CD4-positive, alpha-beta T cell (primary cell): Measurements from ENCODE around the gene PRPF19. TPM values are rescaled to one million over a fixed set of nuclear protein-coding genes. Genes with fewer than 3 reads are reported as not detected.

ENCODE experiments used
- ATAC-seq: fragments of 200-7000 bp; cut with Tn5 transposase; one replicate; pipeline ENCODE4 v1.10.0; 2022; ENCODE audit warnings: mild to moderate bottlenecking; ENCODE audit not compliant: poor library complexity
- CTCF ChIA-PET: fragments of 350-600 bp; sonication (Branson Sonifier 250); formaldehyde crosslinking; loops from one replicate; lab custom pipeline; 2021; ENCODE audit warnings: antibody characterized with exemption, inconsistent platforms; lab: Charles Lee
- POLR2A ChIA-PET: fragments of 350-600 bp; sonication (Branson Sonifier 250); formaldehyde crosslinking; loops from one replicate; lab custom pipeline; 2021; ENCODE audit warnings: antibody characterized with exemption, inconsistent platforms; lab: Charles Lee
- DNase-seq, 14 experiments: peaks; one replicate each; pipeline ENCODE4 v3.0.0-alpha.2; 2013 to 2020; ENCODE audit warnings: mixed read lengths in 2 of 14
- H3K27ac ChIP-seq, 2 donors: one replicate each; pipeline versions ENCODE4 v1.5.1 to v1.7.0; 2013; ENCODE audit warnings: low read length in 2 of 2, low read depth in 1 of 2, mild to moderate bottlenecking in 1 of 2
- H3K27me3 ChIP-seq, 2 experiments: 1 replicate in 1 of 2; 2 replicates in 1 of 2; pipeline versions ENCODE4 v1.6.1 to v1.7.0; 2013; ENCODE audit warnings: low read length in 2 of 2, control low read depth in 1 of 2, mild to moderate bottlenecking in 1 of 2, moderate library complexity in 1 of 2; ENCODE audit not compliant: insufficient read depth in 2 of 2, control insufficient read depth in 1 of 2
- H3K36me3 ChIP-seq: one replicate; pipeline ENCODE4 v1.6.1; 2013; ENCODE audit warnings: low read length, control low read depth; ENCODE audit not compliant: insufficient read depth
- H3K4me1 ChIP-seq: one replicate; pipeline ENCODE4 v1.6.1; 2013; ENCODE audit warnings: low read length, control low read depth; ENCODE audit not compliant: insufficient read depth
- H3K4me3 ChIP-seq: one replicate; pipeline ENCODE4 v1.5.1; 2013; ENCODE audit warnings: mild to moderate bottlenecking, low read length, moderate library complexity
- H3K9me3 ChIP-seq, 2 experiments: 1 replicate in 1 of 2; 2 replicates in 1 of 2; pipeline versions ENCODE4 v1.6.1 to v1.7.0; 2013; ENCODE audit warnings: low read length in 2 of 2, mild to moderate bottlenecking in 2 of 2, control low read depth in 1 of 2, moderate library complexity in 1 of 2; ENCODE audit not compliant: control insufficient read depth in 1 of 2, insufficient read depth in 1 of 2
- H3K27ac Mint-ChIP-seq: one replicate; pipeline ENCODE4 v1.8.0; 2020; ENCODE audit warnings: mixed read lengths
- H3K27me3 Mint-ChIP-seq: one replicate; pipeline ENCODE4 v1.8.0; 2021; ENCODE audit warnings: mixed read lengths
- H3K36me3 Mint-ChIP-seq: one replicate; pipeline ENCODE4 v1.8.0; 2021; ENCODE audit warnings: low read depth, mixed read lengths
- H3K4me1 Mint-ChIP-seq: one replicate; pipeline ENCODE4 v1.8.0; 2021; ENCODE audit warnings: low read depth, mixed read lengths
- H3K4me3 Mint-ChIP-seq: one replicate; pipeline ENCODE4 v1.8.0; 2020; ENCODE audit warnings: mild to moderate bottlenecking, mixed read lengths
- H3K9me3 Mint-ChIP-seq: one replicate; pipeline ENCODE4 v1.8.0; 2020; ENCODE audit warnings: mixed read lengths
- intact Hi-C, 2 experiments: fragments of 100-400 bp; cut with DNase I in 1 of 2; cut with micrococcal nuclease in 1 of 2; formaldehyde crosslinking; loops; one replicate each; pipeline versions ENCODE4 v1.15.1 to v1.9.0; 2023 to 2025; cut with DNase I, micrococcal nuclease
- total RNA-seq, 174 experiments: library from RNA in 2 of 174; stranded (reverse) in 2 of 174; gene quantifications; one replicate each; pipeline ENCODE4 v1.2.3 and lab custom pipeline; 2021 to 2026
- TF ChIP-seq, protein P1 (sequence below): fragments of 200-600 bp; IDR thresholded peaks from one replicate; pipeline ENCODE4 v1.8.0; 2022; ENCODE audit warnings: antibody characterized with exemption, mild to moderate bottlenecking

Gene PRPF19
- total RNA-seq, 2 experiments from 2014 or later = 63.2 to 67.3 TPM

DNA sequence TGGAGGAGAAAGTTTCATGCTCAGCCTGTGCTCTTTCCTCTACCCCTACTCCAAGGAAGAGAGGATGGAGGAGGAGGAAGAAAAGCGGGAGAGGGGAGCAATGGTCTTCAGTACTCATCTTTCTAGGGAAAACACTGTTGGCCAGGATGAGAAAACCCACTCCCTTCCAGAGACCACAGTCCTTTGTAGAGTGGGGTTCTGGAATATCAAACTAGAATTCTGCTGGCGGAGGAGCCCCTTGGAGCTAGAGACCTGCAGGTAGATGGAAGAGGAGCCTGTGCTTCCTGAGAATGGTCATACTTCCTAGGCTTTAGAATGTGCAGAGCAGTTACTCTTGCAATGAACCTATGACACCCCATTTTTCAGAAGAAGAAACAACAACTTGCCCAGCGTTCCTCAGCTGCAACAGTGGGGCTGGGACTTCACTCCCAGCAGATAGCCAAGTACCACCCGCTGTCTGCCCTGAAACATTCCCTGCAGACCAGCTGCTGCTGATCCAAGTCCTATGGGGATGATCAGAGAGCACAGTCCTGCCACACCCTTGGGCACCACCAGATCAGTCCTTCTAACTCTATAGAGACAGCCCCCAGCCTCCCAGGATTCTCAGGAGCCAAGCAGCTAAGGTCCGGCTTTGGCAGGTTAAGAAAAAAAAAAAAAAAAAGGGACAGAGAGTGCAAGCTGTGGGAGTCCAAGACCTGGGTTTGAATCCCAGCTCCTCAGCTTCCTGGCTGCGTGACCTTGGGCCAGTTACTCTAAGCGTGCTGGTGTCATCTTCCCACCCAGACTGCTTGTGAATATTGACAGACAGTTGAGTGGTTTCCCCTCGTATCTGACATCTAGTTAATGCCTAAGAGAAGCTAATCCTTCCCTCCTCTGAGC is 51.3 kb downstream of the PRPF19 start:
- intact Hi-C loops = no loop called here
- Mint-ChIP-seq H3K4me3 (peak overlapping the region; percentile 48), H3K36me3 (peaks cover 21% of the 10 kb centered on the region), H3K4me1 (peaks cover 20% of the 10 kb centered on the region), H3K27me3 (no peaks in the 10 kb centered on the region), H3K27ac (peak overlapping the region; percentile 32), H3K9me3 (no peaks in the 10 kb centered on the region)
- peaks cover 11% of the 10 kb centered on the region for H3K4me1 ChIP-seq
- ATAC-seq = no peak
- peaks cover 0 to 5% of the 10 kb centered on the region in 2 experiments for H3K9me3 ChIP-seq
- no peak for DNase-seq
- peak overlapping the region; percentile 7 for H3K4me3 ChIP-seq
- ChIA-PET CTCF (no interaction called here), POLR2A (interaction anchor here (0.9 kb wide), 1 partner anchor 12 kb away, joined by 3 read pairs; no protein-coding TSS in a partner anchor)
- TF ChIP-seq, protein P1, sequence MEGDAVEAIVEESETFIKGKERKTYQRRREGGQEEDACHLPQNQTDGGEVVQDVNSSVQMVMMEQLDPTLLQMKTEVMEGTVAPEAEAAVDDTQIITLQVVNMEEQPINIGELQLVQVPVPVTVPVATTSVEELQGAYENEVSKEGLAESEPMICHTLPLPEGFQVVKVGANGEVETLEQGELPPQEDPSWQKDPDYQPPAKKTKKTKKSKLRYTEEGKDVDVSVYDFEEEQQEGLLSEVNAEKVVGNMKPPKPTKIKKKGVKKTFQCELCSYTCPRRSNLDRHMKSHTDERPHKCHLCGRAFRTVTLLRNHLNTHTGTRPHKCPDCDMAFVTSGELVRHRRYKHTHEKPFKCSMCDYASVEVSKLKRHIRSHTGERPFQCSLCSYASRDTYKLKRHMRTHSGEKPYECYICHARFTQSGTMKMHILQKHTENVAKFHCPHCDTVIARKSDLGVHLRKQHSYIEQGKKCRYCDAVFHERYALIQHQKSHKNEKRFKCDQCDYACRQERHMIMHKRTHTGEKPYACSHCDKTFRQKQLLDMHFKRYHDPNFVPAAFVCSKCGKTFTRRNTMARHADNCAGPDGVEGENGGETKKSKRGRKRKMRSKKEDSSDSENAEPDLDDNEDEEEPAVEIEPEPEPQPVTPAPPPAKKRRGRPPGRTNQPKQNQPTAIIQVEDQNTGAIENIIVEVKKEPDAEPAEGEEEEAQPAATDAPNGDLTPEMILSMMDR = no peak
- H3K27me3 ChIP-seq = no peaks in the 10 kb centered on the region
- H3K27ac ChIP-seq = no peak overlapping the region
- H3K36me3 ChIP-seq = peaks cover 18% of the 10 kb centered on the region

DNA sequence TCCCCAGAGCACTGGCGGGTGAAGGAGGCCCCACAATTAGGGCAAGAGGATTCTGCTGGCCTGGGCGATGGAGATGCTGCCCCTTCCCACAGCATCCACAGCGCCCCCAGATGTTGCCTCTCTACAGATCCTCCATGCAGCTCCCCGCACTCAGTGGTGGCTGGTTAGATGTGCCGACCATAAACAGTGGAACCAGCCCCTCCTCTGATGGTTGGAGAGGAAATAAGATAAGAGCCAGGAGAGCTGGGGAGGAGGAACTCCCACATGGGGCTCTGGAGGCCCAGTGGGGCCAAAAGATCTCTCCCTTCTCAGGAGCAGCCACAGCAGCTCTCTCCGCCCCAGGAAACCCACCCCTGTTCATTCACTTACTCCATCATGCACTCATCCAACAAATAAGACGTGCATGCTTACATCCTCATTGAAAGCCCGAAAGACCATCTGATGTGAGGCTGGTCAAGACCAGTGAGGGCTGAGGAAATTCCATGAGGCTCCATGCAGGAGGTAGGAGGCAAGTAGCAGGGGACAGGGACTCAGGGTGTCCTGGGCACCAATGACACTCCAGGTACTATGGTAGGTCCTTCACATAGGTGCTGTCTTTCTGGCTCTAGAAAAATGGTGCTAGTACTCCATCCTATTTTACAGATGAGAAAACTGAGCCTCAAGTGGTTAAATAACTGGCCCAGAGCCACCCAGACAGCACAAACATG is 52.1 kb downstream of the PRPF19 start:
- no peak for DNase-seq
- Mint-ChIP-seq H3K36me3 (peaks cover 29% of the 10 kb centered on the region), H3K4me3 (no peak overlapping the region)

More for the DNA sequence above, 52.1 kb downstream of the PRPF19 start:
- Histone ChIP-seq H3K27ac (no peak overlapping the region), H3K4me3 (peak overlapping the region; percentile 7), H3K36me3 (peaks cover 26% of the 10 kb centered on the region), H3K27me3 (no peaks in the 10 kb centered on the region), H3K9me3 (peaks cover 0 to 5% of the 10 kb centered on the region in 2 experiments), H3K4me1 (peaks cover 11% of the 10 kb centered on the region)
- no peaks in the 10 kb centered on the region for H3K27me3 Mint-ChIP-seq
- CTCF ChIA-PET = no interaction called here
- no peak for ATAC-seq
- peaks cover 20% of the 10 kb centered on the region for H3K4me1 Mint-ChIP-seq
- no peak overlapping the region for H3K27ac Mint-ChIP-seq
- POLR2A ChIA-PET = no interaction called here
- H3K9me3 Mint-ChIP-seq = no peaks in the 10 kb centered on the region
- TF ChIP-seq, protein P1 = no peak
- intact Hi-C loops = no loop called here
